Ovary (tissue), 3 donors: ENCODE data around the gene CRACR2B.

Experiments used
- POLR2A ChIP-seq: fragments of 450-650 bp; IDR thresholded peaks from one replicate; pipeline ENCODE4 v1.6.1; 2017; ENCODE audit warnings: antibody characterized with exemption, mild to moderate bottlenecking, moderate library complexity
- TF ChIP-seq, protein P1 (sequence below), 3 donors: fragments of 450-650 bp in 2 of 3; fragments of 200-600 bp in 1 of 3; IDR thresholded peaks; one replicate each; pipeline versions ENCODE4 v1.5.1 to v1.8.0; 2016 to 2022; ENCODE audit warnings: antibody characterized with exemption in 3 of 3, mild to moderate bottlenecking in 1 of 3
- donor health status: DM: no; HTN: no; CAD: no.

GRCh38 chr11:875203-875602, 47.5 kb downstream of the CRACR2B start:
- TF ChIP-seq, protein P1, sequence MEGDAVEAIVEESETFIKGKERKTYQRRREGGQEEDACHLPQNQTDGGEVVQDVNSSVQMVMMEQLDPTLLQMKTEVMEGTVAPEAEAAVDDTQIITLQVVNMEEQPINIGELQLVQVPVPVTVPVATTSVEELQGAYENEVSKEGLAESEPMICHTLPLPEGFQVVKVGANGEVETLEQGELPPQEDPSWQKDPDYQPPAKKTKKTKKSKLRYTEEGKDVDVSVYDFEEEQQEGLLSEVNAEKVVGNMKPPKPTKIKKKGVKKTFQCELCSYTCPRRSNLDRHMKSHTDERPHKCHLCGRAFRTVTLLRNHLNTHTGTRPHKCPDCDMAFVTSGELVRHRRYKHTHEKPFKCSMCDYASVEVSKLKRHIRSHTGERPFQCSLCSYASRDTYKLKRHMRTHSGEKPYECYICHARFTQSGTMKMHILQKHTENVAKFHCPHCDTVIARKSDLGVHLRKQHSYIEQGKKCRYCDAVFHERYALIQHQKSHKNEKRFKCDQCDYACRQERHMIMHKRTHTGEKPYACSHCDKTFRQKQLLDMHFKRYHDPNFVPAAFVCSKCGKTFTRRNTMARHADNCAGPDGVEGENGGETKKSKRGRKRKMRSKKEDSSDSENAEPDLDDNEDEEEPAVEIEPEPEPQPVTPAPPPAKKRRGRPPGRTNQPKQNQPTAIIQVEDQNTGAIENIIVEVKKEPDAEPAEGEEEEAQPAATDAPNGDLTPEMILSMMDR (IDR thresholded peaks at IDR 0.05) = no peak
- no peak for TF ChIP-seq POLR2A
